ENCODE measurements around the gene ZRANB1. TPM values are rescaled to one million over a fixed set of nuclear protein-coding genes. Genes with fewer than 3 reads are reported as not detected.

Gene ZRANB1
- total and polyA plus RNA-seq, 2 of the 4 experiments (the other 2 are of a cell fraction) = 11.2 to 24.7 TPM

- 0 out of 3 replicates have a peak overlapping the region, but pooled peaks have one; percentile 17 for H2BK15ac ChIP-seq (ENCODE audit: low read depth, low read length)
- H3K9me1 ChIP-seq (ENCODE audit: insufficient read depth, low read length) = peaks cover 21% of the 10 kb centered on the region
- H3K18ac ChIP-seq (ENCODE audit: low read depth, low read length) = no peak overlapping the region; the same call in 1 of the 2 replicates
- peak overlapping the region; percentile 14 for H3K23ac ChIP-seq (ENCODE audit: low read depth, low read length)
- 26% methylated on average over 15 of the region's 35 CpGs; no CpG with 5 or more reads in 1 of the 2 experiments for WGBS, 2 experiments (ENCODE audit: extremely low coverage in 2 of 2, insufficient read length in 1 of 2)
- H3K4ac ChIP-seq (ENCODE audit: low read depth, low read length) = peak overlapping the region; percentile 67
- H3K9me3 ChIP-seq (ENCODE audit: control insufficient read depth, insufficient read depth, low read length) = no peaks in the 10 kb centered on the region
- peak; percentile 11; the same call in 1 of the 2 replicates for ATAC-seq (ENCODE audit: low read depth)
- H2BK20ac ChIP-seq (ENCODE audit: low read depth, low read length) = peak overlapping the region; percentile 15
- no peaks in the 10 kb centered on the region for H3K27me3 ChIP-seq (ENCODE audit: control insufficient read depth, insufficient read depth, low read length)
- intact Hi-C loops (cut with micrococcal nuclease) (loop anchor here (2.0 kb wide), 1 partner anchor 28 kb away; no protein-coding TSS in a partner anchor), in situ Hi-C loops (cut with MboI; ENCODE audit: low sequenced_read_pairs) (no loop called here), dilution Hi-C loops (cut with HindIII; ENCODE audit: low sequenced_read_pairs, unreplicated experiment) (no loop called here)
- ChIA-PET POLR2A (ENCODE audit: unreplicated experiment) (no interaction called here), CTCF (interaction anchor here (0.7 to 2.1 kb wide), 5 partner anchors 8 to 61 kb away, joined by 3 to 13 read pairs (median 5); no protein-coding TSS in a partner anchor)
- peak overlapping the region; percentile 91 for H2AK9ac ChIP-seq (replicated peaks; ENCODE audit: low read depth, low read length, poor library complexity)
- H4K20me1 ChIP-seq (ENCODE audit: insufficient read depth, low read length) = peaks cover 55% of the 10 kb centered on the region
- BruUV-seq (replicated peaks) = no TSS peak
- H4K91ac ChIP-seq (ENCODE audit: insufficient read depth, low read depth, low read length) = peak overlapping the region; percentile 58
- peak overlapping the region; percentile 22; the same call in 1 of the 2 replicates for H3K9ac ChIP-seq (ENCODE audit: low read depth, low read length)
- H2BK120ac ChIP-seq (ENCODE audit: low read depth, low read length) = peak overlapping the region; percentile 47; the same call in 1 of the 2 replicates
- peaks cover 24 to 86% of the 10 kb centered on the region in 2 experiments for H3K79me1 ChIP-seq (ENCODE audit: low read depth in 1 of 2, low read length in 2 of 2)
- H2BK5ac ChIP-seq (ENCODE audit: low read depth, low read length, poor library complexity, severe bottlenecking) = peak overlapping the region; percentile 22
- peak overlapping the region; percentile 3; the same call in 1 of the 2 replicates for H3K14ac ChIP-seq (replicated peaks; ENCODE audit: low read depth, low read length)
- TF ChIP-seq RAD21 (IDR thresholded peaks at IDR 0.05; ENCODE audit: low read length) = peak; percentile 48; the same call in 1 of the 2 replicates
- TF ChIP-seq MAFK (IDR thresholded peaks at IDR 0.05; ENCODE audit: low read depth, low read length) = no peak
- peak; percentile 36 for TF ChIP-seq CTCF (conservative IDR thresholded peaks at IDR 0.05; ENCODE audit: low read depth, low read length)
- H4K8ac ChIP-seq (ENCODE audit: low read depth in 2 of 2, low read length in 2 of 2) = peak overlapping the region; percentile 22 to 39; a peak in 2 of 4 replicates
- peak overlapping the region; percentile 59; the same call in 1 of the 2 replicates for H3K27ac ChIP-seq (ENCODE audit: insufficient read depth, low read length)
- peaks cover 32% of the 10 kb centered on the region for H3K4me1 ChIP-seq (ENCODE audit: control insufficient read depth, insufficient read depth, low read length)
- no peak overlapping the region for H3K56ac ChIP-seq (ENCODE audit: extremely low read depth, insufficient read depth, low read length)
- peak overlapping the region; percentile 44 for H2AFZ ChIP-seq (replicated peaks; ENCODE audit: low read length, poor library complexity)
- peaks cover 56% of the 10 kb centered on the region for H3K36me3 ChIP-seq (ENCODE audit: control insufficient read depth, insufficient read depth, low read length)
- H2AK5ac ChIP-seq (ENCODE audit: low read depth, low read length) = peak overlapping the region; percentile 59
- no peak overlapping the region for H3K4me3 ChIP-seq (ENCODE audit: insufficient read depth, low read depth, low read length)
- H4K5ac ChIP-seq (ENCODE audit: low read depth, low read length) = peak overlapping the region; percentile 27; the same call in 1 of the 2 replicates
- H3K4me2 ChIP-seq (ENCODE audit: low read depth, low read length) = no peak overlapping the region; the same call in 1 of the 2 replicates
- DNase-seq = peak; percentile 57
Measured at GRCh38 chr10:125000366-125001312, 58.7 kb downstream of the ZRANB1 start.

All from IMR-90 (cell line).